Suprapubic skin (tissue), 4 donors: ENCODE data around the gene SPON2. TPM values are rescaled to one million over a fixed set of nuclear protein-coding genes. Genes with fewer than 3 reads are reported as not detected.

Experiments used
- DNase-seq, 2 donors: peaks; one replicate each; pipeline ENCODE4 v3.0.0-alpha.2; 2019; ENCODE audit warnings: low spot score in 2 of 2
- H3K27ac ChIP-seq: fragments of 200-600 bp; sonication (generic); one replicate; pipeline ENCODE4 v1.5.1; 2019
- H3K27me3 ChIP-seq: fragments of 200-600 bp; sonication (generic); one replicate; pipeline ENCODE4 v1.5.1; 2019
- H3K36me3 ChIP-seq: fragments of 200-600 bp; sonication (generic); one replicate; pipeline ENCODE4 v1.5.1; 2019
- H3K4me1 ChIP-seq: fragments of 200-600 bp; sonication (generic); one replicate; pipeline ENCODE4 v1.5.1; 2019
- H3K4me3 ChIP-seq: fragments of 200-600 bp; sonication (generic); one replicate; pipeline ENCODE4 v1.5.1; 2019; ENCODE audit warnings: mild to moderate bottlenecking
- H3K9me3 ChIP-seq: fragments of 200-600 bp; sonication (generic); one replicate; pipeline ENCODE4 v1.5.1; 2019
- EP300 ChIP-seq: sonication (generic); formaldehyde crosslinking; IDR thresholded peaks from one replicate; pipeline ENCODE4 v1.6.1; 2017; ENCODE audit warnings: antibody characterized with exemption
- POLR2A ChIP-seq, 2 donors: fragments of 450-650 bp; IDR thresholded peaks; one replicate each; pipeline ENCODE4 v1.6.1; 2017; ENCODE audit warnings: antibody characterized with exemption in 2 of 2, mild to moderate bottlenecking in 2 of 2, moderate library complexity in 2 of 2
- POLR2AphosphoS5 ChIP-seq, 3 donors: sonication (generic); formaldehyde crosslinking; IDR thresholded peaks; one replicate each; pipeline ENCODE4 v1.6.1; 2017; ENCODE audit warnings: antibody characterized with exemption in 3 of 3
- WGBS: methylation state at CpG from one replicate; pipeline ENCODE4 v1.1.5; 2018; 5-methylcytosine and 5-hydroxymethylcytosine counted together
- total RNA-seq, 4 donors: library from RNA; depleted of rRNA; stranded (reverse); fragments of >200 nt; gene quantifications; one replicate each; pipeline ENCODE4 v1.1.0, GENCODE V29; 2016
- TF ChIP-seq, protein P1 (sequence below), 2 donors: fragments of 200-600 bp in 1 of 2; fragments of 450-650 bp in 1 of 2; sonication (generic) in 1 of 2; IDR thresholded peaks; one replicate each; pipeline ENCODE4 v1.5.1; 2016 to 2019; ENCODE audit warnings: antibody characterized with exemption in 2 of 2, mild to moderate bottlenecking in 1 of 2, moderate library complexity in 1 of 2

SPON2 gene
- total RNA-seq, 4 donors from 2014 or later: 22.5 to 52.3 (median 31.8) TPM

DNA sequence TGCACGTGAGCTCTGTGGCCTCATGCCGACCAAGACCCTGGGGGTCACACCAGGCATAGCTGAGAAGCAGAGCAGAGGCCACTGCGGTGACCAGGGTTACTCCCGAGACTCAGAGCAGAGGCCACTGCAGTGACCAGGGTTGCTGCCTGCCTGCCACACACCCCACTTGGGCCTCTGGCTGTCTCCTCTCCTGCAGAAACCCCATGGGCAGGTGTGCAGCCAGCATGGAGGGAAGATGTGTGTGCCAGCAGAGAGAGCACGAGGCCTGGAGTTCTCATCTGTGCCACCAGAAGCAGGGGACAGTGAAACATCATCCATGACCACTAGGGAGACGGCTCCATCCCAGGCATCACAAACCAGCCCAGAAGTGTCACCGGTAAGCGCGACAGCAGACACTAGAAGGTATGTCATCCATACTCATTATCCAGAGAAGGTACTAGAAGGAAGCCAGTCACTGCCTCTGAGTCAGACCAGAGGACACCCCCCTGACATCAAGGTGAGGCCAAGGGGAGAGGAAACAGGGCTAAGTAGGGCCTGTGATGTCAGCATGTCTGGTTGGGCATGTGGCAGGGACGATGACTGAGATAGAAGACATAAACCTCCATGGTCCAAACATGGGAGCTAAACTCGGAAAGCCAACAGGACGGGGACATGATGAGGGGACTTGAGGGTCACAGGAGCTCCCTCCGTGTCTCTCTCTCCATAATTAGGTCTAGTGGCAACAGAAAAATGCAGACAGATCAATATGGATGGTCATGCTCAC is 24.2 kb upstream of the SPON2 start:
- H3K4me1 ChIP-seq: peaks cover 49% of the 10 kb centered on the region
- H3K27me3 ChIP-seq: no peaks in the 10 kb centered on the region
- no peaks in the 10 kb centered on the region for H3K9me3 ChIP-seq
- DNase-seq: no peak
- no peaks in the 10 kb centered on the region for H3K36me3 ChIP-seq
- no peak overlapping the region for H3K27ac ChIP-seq
- WGBS: 88% methylated on average over 8 of the region's 13 CpGs
- no peak for TF ChIP-seq POLR2AphosphoS5 (IDR thresholded peaks at IDR 0.05)
- TF ChIP-seq, protein P1, sequence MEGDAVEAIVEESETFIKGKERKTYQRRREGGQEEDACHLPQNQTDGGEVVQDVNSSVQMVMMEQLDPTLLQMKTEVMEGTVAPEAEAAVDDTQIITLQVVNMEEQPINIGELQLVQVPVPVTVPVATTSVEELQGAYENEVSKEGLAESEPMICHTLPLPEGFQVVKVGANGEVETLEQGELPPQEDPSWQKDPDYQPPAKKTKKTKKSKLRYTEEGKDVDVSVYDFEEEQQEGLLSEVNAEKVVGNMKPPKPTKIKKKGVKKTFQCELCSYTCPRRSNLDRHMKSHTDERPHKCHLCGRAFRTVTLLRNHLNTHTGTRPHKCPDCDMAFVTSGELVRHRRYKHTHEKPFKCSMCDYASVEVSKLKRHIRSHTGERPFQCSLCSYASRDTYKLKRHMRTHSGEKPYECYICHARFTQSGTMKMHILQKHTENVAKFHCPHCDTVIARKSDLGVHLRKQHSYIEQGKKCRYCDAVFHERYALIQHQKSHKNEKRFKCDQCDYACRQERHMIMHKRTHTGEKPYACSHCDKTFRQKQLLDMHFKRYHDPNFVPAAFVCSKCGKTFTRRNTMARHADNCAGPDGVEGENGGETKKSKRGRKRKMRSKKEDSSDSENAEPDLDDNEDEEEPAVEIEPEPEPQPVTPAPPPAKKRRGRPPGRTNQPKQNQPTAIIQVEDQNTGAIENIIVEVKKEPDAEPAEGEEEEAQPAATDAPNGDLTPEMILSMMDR (IDR thresholded peaks at IDR 0.05): no peak
- TF ChIP-seq EP300: no peak
- TF ChIP-seq POLR2A (IDR thresholded peaks at IDR 0.05): no peak
- no peak overlapping the region for H3K4me3 ChIP-seq

DNA sequence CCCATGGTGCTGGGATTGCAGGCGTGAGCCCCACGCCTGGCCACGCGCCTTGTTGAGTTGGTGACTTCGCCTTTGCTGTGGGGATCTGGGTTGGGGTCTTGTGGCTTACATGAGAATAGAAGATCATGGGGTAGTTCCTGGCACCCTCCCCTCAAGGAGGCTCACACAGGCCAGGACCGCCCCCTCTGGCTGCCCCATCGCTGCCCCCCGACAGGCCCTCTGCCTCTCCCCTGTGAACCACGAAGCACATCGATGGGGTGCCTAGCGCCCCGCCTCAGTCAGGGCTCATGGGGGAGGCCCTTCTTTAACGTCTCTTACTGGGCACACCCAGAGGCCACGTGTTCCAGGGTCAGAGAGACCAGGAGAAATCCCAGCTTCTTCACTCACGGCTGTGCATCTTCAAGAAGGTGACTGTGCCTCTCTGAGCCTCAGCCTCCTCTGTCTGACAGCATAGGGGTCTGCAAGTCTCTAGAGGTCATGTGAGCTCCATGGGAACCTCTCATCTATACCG is 23.6 kb upstream of the SPON2 start:
- 88% methylated on average over 9 of the region's 16 CpGs for WGBS
- Histone ChIP-seq H3K27me3 (no peaks in the 10 kb centered on the region), H3K4me1 (peaks cover 47% of the 10 kb centered on the region), H3K4me3 (no peak overlapping the region), H3K27ac (no peak overlapping the region), H3K9me3 (no peaks in the 10 kb centered on the region), H3K36me3 (no peaks in the 10 kb centered on the region)
- peak in 1 of 2 donors; percentile 51 for DNase-seq
- TF ChIP-seq EP300: no peak
- TF ChIP-seq POLR2AphosphoS5 (IDR thresholded peaks at IDR 0.05): no peak
- TF ChIP-seq, protein P1 (IDR thresholded peaks at IDR 0.05): no peak
- TF ChIP-seq POLR2A (IDR thresholded peaks at IDR 0.05): no peak

DNA sequence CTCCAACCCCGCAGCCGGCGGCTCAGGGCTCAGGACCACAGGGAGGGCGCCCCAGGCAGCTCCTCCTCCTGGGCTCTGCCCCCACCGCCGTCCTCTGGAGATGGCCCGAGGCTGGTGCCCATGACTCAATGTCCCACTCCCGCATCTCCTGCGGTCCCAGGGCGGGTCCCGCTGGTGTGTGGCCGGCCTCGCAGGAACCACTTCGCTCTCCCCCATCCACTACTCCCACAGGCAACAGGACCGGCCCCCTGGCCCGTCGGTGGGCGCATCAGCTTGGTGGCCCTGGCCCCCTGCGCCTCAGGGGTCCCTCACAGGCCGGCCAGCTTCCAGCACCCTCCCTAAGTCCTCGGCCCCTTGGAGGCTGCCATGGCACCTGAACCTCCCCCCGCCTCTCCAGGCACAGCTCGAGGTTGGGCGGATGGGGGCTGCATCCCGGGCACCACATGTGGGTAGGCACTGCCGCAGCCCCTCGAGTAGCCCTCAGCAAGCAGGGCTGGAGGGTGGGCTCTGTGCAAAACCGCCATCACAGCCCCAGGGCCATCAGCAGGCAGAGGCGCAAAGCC is 22.8 kb upstream of the SPON2 start:
- no peak overlapping the region for H3K27ac ChIP-seq
- H3K9me3 ChIP-seq: no peaks in the 10 kb centered on the region
- no peak overlapping the region for H3K4me3 ChIP-seq
- peak in 1 of 2 donors; percentile 68 for DNase-seq
- H3K4me1 ChIP-seq: peaks cover 43% of the 10 kb centered on the region
- no peak for TF ChIP-seq POLR2AphosphoS5 (IDR thresholded peaks at IDR 0.05)
- TF ChIP-seq EP300: no peak
- no peak for TF ChIP-seq POLR2A (IDR thresholded peaks at IDR 0.05)
- no peaks in the 10 kb centered on the region for H3K36me3 ChIP-seq
- 97% methylated on average over 7 of the region's 29 CpGs for WGBS
- no peaks in the 10 kb centered on the region for H3K27me3 ChIP-seq

DNA sequence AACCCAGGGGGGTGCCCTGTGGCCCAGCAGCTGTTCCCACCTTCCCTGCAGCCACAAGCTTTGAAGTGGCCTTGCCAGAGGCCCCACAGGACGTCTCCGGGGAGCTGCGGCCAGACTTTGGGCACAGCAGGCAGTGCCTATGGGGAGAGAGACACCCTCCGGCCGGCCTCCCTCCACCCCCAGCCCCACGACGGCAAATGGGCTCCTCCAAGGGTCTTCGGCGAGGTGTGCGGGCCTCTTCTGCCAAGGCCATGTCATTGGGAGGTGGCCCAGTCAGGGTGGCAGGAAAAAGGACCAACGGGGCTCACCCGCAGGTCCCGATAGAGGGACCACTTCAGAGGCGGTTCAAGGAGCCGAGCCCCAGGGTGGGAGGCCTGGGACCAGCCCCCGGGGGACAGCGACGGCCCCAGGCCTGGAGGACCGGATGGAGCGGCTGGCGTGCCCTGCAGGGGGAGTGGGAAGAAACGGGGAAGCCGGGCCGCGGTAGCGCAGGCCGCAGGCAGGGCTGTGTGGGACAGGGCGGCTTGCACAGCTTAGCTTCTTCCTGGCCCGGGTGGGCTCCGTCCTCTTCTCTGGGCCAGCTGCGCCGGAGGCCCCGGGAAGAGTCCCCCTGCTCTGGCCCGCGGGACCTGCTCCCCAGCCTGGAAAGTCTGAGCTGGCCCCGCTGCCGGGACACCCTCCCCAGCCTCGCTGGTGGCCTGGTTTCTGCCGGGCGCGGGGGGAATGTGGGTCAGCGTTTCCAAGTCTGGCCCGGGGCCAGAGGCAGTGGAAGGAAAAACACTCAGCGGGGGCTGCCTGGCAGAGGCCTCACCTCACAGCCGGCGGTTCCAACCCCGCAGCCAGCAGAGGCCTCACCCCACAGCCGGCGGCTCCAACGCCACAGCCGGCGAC is 21.9 kb upstream of the SPON2 start:
- Histone ChIP-seq H3K4me1 (peaks cover 40% of the 10 kb centered on the region), H3K27ac (peak overlapping the region; percentile 60), H3K36me3 (no peaks in the 10 kb centered on the region), H3K9me3 (no peaks in the 10 kb centered on the region), H3K27me3 (no peaks in the 10 kb centered on the region), H3K4me3 (peak overlapping the region; percentile 0)
- TF ChIP-seq EP300 (no peak), POLR2AphosphoS5 (IDR thresholded peaks at IDR 0.05) (no peak), POLR2A (IDR thresholded peaks at IDR 0.05) (no peak)
- TF ChIP-seq, protein P1 (IDR thresholded peaks at IDR 0.05): no peak
- peak in 1 of 2 donors; percentile 78 for DNase-seq
- WGBS: 81% methylated on average over 21 of the region's 52 CpGs

DNA sequence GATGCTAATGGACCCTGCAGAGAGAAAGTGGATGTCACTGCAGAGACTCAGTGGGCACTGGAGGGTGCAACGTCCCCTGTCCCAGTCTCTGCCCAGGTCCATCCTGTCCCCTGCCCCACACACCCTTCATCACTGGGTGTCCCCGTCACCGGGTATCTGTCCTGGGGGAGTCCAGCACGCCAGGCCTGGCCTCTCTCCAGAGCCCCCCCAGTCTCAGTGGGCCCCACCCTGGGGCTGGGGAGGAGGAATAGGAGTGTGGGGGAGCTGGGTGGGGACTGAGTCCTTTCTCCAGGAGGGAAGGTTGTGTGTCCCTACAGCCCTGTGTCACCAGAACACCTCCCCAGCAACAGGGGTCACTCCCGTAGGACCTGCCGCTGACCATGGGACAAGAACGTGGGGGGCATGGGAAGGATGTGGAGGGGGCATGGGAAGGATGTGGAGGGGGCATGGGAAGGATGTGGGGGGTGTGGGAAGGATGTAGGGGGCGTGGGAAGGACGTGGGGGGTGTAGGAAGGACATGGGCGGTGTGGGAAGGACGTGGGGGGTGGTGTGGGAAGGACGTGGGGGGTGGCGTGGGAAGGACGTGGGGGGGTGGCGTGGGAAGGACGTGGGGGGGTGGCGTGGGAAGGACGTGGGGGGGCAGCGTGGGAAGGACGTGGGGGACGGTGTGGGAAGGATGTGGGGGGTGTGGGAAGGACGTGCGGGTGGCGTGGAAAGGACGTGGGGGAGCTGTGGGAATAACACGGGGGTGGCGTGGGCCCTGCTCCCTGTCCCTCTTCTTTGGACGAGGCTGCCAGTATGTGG is 21.0 kb upstream of the SPON2 start:
- Histone ChIP-seq H3K27ac (peak overlapping the region; percentile 60), H3K4me1 (peaks cover 40% of the 10 kb centered on the region), H3K36me3 (no peaks in the 10 kb centered on the region), H3K27me3 (no peaks in the 10 kb centered on the region), H3K4me3 (peak overlapping the region; percentile 0), H3K9me3 (no peaks in the 10 kb centered on the region)
- TF ChIP-seq POLR2AphosphoS5 (IDR thresholded peaks at IDR 0.05): no peak
- TF ChIP-seq POLR2A (IDR thresholded peaks at IDR 0.05): no peak
- TF ChIP-seq, protein P1 (IDR thresholded peaks at IDR 0.05): no peak
- no peak for TF ChIP-seq EP300
- 56% methylated on average over 21 of the region's 28 CpGs for WGBS
- peak in 1 of 2 donors; percentile 71 for DNase-seq
